GM19395 (cell line): ENCODE measurements around the gene MAGI1.

Source experiments
- ATAC-seq: cut with Tn5 transposase; IDR thresholded peaks from one replicate; pipeline ENCODE4 v1.9.1; 2021; ENCODE audit warnings: mild to moderate bottlenecking, moderate library complexity; ENCODE audit not compliant: unreplicated experiment

Gene MAGI1

DNA sequence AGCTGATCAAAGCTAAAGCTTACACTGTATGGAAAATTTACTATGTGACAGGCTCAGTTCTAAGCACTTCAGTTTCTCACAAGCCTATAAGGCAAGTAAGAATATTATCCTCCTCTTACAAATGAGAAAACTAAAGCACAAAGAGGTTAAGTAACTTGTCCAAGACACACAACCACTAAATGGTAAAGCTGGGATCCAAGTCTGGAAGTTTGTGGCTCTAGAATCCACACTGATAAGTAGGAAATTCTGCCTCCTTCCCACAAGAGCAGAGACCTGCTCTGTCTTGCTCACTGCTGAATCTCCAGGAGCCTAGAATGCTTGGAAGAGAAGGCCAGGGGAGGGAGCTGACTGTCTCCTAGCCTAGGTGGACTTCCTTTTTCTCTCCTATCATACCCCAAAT, 60.6 kb downstream of the MAGI1 start:
- no peak for ATAC-seq

DNA sequence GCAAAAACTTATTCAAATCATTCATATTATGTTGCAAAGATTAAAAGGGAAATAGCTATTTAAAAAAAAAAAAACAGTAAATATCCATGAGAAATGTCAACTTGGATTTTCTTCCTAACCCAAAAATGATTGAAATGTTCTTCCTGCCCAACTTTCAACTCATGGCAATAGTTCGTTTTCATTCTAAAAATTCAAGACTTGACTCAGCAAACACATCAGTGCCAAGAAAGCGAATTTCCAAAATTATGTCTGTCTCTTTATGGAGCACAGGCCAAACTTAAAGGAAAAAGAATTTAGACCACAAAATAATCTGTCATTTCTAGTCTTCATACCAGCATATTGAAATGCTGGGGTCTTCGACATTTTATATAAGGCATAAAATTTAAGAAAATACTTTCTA, 63.7 kb downstream of the MAGI1 start:
- no peak for ATAC-seq

DNA sequence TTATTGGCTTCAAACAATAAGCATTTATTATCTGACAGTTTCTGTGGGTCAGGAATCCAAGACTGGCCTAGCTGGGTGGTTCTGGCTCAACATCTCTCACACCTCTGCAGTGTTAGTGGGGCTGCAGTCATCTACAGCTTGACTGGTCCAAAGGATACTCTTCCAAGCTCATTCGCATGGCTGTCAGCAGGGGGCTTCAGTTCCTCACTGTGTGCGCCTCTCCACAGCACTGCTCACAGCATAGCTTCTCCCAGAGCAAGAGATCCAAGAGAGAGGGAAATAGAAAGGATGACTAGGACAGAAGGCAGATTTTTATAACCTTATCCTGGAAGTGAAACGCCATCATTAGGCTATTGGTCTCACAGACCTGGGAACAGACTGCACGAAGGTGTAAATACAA, 64.2 kb downstream of the MAGI1 start:
- no peak for ATAC-seq

DNA sequence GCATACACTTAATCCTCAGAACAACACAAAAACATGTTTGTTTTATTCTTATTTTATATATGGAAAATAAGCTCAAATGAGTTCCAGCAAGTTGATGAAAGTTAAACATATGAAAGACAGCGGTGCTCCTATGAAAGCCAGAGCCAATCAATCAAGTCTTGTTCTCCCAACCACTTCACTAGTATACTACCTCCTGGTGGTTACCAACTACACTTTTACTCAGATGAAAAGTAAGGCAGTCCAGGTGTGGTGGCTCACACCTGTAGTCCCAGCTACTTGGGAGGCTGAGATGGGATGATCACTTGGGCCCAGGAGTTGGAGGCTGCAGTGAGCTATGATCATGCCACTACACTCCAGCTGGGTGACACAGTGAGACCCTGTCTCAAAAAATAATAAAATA, 66.0 kb downstream of the MAGI1 start:
- no peak for ATAC-seq

DNA sequence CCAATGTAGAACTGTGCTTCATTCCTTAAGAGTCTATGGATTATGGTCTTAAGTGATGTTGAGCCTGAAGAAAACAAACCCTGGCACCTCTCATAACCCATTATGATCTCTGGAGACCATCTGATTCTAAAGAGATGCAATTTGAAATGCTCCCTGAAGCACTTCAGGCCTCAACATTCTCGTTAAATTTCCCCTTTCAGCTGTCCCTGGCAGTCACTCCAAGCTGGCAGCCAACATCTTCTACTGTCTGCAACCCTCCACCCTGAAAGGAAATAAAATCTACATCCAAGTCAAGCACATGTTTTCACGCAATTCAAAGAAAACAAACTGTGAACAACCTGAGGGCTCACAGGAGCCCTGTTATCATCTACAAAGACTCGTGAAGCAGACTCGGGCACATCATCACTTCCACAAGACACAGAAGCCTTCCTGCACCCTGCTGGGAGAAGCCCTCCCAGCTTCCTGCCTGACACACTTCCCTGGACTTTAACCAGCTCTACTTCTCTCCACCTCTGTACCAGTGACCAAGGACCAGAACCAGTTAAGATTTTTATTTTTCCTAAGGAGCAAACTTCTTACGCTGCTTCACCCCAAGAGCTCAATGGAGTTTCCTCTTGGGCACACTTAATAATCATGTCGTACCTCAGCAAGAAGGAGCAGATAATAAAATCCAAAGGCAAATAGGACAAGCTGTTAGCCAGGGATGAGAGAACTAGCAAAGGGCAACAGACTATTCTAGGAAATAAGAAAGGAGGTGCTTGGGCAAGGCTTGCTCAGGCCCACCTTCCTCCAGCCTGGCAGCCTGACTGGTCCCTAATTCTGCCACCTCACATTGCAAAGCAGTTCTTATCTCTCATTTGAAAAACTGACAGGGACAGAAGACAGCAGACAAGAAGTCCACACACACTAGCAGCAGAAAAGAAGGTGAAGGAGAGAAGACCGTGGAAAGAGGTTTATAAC, 67.1 kb downstream of the MAGI1 start:
- ATAC-seq: no peak

DNA sequence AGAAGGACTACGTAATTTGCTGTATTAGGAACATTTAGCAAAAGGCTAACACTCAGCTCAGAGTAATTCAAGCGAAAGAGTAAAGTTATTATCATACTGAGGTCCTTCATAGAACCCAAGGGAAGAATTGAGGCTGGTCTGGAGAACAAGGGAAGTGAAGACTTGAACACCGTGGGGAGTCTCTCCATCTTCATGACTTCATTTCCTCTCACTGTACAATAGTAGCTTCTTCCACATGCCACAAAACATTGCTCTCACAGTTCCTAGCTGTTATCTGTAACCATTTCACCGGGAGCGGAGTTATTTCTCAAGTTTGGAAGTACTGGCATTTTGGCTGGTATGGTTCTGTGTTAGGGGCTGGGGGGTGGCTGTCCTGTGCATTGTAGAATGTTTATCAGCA, 69.7 kb downstream of the MAGI1 start:
- ATAC-seq: no peak

DNA sequence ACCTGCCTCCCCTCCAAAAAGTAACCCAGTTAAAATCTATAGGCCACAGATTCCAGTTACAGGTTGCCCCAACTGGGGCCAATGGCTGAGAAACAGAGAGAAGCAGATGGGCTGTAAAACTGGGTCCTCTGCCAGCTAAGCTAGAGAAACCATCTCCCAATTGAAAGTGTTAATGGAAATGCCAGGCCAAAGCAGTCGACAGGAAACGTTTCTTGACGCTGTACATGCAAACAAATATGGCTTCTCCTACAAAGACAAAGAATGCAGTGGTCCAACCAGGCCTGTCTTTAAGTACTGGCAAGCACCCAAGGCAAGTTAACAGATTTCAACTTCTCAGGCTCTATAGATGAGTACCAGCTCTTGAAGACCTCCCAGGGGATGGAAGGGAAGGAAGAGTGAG, 71.3 kb downstream of the MAGI1 start:
- ATAC-seq: no peak

DNA sequence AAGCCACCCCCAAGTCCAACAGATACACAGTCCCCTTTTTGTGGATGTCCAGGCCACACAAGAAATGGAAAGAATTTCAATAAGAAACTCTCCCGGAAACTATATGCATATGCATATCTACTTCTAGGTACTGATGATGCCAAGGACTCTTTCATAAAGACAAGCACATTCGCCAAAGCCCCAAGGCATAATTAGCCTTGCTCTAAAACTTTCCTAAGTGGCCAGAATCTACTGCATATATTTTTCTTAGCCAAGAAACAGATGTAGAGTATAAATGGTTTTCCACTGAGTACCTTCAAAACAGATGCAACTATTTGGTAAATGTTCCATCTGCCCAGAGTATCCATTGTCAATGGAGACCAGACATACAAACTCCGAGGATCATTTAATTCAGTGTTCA, 73.9 kb downstream of the MAGI1 start:
- ATAC-seq: no peak

DNA sequence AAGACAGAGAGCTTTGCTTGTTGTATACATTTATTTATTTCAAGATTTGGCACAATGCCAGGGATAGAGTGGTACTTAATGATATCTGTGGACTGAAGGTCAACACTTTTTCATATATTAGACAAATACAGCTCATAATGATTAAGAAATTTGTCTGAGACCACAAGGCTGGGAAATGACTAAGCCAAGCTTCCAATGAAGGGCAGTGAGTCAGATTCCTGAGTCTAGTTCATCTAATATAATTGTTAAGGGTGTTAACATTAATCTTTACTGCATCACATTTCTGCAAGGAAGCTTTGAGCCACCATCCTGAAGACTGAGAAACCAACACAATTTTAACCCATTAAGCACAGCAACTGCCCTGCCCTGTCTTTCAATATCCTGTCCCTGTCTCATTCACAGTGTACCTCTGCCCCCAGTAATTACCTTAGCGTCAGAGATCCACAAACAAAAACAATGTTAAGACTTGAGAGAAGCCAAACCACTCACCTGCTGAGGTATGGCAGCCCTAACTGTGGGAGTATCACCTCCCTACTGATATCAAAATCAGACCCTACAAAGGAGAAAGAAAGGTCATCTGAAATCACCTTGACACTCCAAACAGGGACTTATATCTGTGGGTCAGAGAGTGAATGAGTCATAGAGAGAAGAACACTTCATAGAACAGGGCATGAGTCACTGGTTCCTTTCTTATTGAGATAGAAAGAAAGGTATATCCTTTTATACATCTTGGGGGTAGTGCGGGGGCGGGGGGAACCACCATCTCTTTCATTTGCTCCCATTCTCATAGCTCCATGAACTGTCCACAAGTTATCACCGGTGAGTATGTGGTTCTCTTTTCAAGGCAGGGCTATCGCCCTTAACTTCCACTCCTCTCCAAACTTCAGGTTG, 74.7 kb downstream of the MAGI1 start:
- ATAC-seq: peak; percentile 97

DNA sequence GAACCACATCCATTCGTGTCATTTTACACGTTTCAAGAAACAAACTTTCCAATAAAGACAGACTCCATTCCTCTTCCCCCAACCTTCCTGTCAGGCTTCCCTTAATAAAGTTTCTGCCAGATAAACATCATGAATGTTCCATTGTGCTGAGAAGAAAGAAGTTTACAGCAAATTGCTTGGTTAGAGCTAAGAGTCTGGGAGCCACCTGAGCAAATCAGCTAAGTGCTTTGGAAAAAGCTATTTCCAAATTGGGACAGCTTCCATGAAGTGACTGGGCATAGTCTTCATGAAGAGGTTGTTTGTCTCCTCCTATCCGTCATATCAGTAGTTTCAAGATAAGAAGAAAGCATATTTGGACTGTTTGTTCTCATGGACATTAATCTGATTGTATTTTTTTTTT, 77.0 kb downstream of the MAGI1 start:
- ATAC-seq: no peak

DNA sequence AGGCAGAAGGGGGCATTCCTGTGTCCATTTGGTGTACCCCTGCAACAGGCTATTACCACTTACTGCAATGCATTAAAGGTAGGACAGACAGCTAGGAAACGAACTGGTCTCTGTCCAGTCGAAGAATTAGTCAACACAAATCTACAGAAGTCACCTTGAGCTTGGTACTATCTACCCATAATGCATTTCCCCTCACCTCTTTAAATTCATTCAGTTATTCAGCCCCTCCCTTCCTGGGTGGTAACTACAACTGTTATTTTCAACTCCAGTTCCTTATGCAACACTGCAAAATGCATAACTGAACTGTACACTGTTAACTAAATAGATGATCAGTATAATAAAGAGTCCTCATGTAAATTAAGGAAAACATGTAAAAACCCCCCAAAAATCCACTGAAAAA, 77.6 kb downstream of the MAGI1 start:
- ATAC-seq: no peak

DNA sequence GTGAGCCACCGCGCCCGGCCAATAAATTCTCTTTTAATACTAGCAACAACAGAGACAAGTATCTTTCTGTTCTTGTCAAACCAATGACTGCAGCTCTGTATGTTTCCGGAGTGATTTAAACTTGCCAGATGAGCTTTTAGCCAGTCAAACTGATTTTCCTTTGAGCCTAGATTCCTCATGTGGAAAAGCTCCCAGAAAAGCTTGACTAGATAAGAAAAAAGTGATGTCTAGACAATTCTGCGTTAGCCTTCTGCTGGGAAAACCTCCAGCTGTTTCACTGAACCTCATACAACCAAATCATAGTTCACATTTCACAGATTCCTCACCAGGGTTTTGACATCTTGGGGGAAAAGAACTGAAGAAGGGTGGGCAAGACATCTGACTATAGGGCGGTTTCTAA, 78.6 kb downstream of the MAGI1 start:
- ATAC-seq: no peak

DNA sequence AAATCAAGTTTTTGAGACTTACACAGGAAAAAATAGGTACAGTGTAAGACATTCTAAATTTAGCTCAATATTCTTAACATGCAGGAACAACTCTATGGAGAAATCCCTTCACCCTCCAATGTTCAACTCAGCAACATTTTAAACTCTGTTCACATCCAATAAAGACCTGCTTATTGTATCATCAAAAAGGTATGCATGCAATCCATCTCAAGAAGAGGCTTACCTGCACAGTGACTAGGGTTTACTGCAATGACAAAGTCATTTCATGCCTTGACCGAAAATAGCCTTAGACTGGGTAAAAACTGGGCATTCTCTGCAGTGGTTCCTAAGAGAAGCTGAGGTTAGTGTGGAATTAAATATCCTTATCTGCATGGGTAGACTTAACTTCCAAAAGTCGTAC, 80.5 kb downstream of the MAGI1 start:
- no peak for ATAC-seq

DNA sequence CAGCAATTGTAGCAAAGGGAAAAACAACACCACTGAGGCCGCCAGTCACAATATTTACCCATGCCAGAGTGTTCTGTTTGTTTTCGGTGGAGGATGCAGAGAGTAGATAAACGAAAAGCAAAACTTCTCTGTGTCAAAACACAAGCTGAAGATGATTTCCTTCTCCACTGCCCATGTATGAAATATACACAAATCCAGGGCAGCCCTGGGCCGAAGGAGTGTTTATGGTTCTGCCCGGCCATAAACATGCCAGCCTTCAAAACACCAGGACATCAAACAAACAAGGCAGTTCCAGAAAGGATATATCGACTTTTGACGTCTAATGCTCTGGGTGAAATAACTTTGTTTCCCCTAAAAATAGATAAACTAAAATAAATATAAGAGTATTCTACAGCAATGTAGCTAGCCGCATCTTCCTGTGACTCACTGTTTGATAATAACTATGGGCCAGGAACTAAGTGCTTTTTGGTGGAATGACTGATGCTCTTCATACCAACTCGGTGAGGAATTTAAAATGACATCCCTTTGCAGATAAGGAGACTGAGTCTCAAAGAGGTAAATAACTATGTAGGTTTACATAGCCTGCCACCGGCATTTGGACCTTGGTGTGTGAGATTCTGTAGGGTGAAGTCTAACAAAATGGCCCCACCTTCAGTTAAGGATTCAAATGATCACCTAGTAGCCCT, 82.8 kb downstream of the MAGI1 start:
- ATAC-seq: no peak

DNA sequence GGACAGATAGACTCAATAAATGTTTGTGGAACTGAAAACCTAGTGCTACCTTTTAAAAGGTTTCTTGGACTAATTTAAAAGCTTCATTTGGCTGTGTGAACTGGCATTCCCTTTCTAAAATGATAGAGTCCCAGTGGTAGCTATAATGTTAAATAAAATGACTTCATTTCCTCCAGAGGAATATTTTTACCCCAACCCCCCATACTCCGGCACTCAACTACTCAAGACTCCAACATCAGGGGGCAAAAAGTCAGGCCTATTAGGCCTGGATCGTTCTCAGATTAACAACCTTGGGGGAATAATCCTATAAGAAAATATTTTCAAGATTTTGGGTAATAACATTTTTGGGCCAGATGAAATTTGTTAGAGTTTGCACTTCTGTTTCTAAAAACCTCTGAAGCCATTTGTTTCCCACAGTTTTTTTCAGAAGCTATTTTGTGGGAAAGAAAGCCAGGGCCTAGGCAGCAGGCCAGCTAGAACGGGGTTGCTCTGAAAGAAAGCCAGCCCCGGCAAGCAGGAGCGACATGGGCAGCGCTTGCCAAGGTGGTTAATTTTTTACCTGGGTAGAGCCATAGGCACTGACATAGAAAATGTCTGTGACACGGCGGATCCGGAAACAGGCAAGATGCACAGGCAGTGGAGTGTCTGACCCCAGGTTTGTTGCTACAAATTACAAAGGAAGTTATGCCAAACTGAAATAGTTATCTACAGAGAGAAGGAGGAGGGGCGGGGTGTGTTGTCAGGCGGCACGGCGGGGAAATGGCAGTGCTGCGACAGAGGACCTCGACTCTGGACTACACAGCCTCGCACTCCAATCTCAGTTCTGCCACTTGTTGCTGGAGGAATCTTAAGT, 84.6 kb downstream of the MAGI1 start:
- no peak for ATAC-seq

DNA sequence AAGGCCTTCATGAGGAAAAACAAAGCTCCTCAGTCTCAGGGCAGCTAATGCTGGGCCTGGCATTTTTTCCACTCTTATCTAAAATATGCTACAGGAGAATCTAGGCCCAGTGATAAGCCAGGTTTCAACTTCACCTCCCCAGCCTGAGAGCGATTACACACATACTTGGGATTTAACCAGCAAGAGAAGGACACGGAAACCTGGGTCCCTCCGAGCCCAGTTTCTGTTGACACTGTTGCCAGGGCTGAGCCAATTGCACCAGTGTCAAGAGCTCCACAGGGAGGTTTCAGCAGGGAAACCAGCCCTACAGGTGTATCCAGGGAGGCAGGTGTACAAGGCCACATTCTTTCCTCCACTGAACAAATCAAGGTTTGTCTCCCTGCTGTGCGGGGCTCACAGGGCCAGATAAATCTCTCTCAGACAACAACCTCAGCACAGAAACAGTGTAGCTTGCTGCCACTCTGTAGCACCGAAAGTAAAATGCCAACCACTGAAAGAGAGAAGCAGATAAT, 85.4 kb downstream of the MAGI1 start:
- no peak for ATAC-seq

DNA sequence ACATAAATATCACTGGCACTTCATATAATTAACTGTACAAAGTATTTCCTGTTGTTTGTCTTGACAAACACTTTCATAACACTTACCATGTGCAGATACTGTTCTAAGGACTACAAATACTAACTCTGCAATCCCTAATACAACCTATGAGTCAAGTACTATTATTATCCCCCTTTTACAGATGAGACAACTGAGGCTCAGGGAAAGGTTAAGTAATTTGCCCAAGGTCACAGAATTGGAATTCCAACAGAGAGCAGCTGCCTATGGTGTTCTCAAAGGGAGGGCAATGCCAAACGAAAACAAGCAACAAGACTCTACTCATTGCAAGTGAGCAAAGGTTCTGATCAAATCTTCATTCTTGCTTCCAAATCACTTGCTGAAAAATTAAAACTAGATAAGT, 85.9 kb downstream of the MAGI1 start:
- no peak for ATAC-seq

DNA sequence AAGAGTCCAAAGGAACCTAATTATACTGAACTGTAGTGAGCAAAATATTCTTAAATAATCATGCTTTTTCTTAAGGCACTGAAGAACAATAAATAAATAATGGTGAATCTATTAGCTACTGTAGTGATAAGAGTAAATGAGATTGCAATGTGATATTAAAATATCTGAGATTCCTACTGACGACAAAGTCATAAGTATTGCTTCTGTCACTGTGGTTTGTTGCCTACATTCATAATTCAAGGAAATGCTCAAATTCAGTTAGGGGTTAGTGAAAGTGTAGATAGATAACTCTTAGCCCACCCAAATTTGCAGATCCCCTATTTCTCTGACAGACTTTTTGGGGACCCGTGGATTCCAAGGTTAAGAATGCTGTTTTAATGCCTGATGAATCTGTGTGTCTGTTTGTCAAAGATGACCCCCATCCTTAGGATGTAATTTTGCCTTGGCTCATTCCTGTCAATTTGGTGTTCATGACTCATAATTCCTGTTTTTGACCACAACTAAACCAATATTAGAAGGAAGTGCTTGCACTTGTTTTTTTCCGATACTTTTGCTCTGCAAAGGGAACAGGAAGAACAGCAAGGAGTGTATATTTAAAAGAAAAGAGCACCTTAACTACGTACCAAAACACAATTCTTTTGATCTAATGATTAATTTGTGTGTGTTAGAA, 86.7 kb downstream of the MAGI1 start:
- ATAC-seq: no peak
